Smooth muscle cell (in vitro differentiated cells): Measurements from ENCODE around the gene KCTD1. TPM values are rescaled to one million over a fixed set of nuclear protein-coding genes. Genes with fewer than 3 reads are reported as not detected.
A peak's percentile ranks its signal among the peaks of the same experiment; 100 is the strongest.

ENCODE experiments used
- DNase-seq: peaks from one replicate; lab custom pipeline; 2025; ENCODE audit not compliant: unreplicated experiment; lab: John Stamatoyannopoulos, UW
- H2AFZ ChIP-seq: fragments of 200-600 bp; sonication (generic); 2 replicates; pipeline ENCODE4 v1.6.0; 2016; ENCODE audit warnings: antibody characterized with exemption, low read depth, mild to moderate bottlenecking
- H3F3A ChIP-seq: fragments of 200-600 bp; sonication (generic); 2 replicates; pipeline ENCODE4 v1.6.0; 2017; ENCODE audit warnings: antibody characterized with exemption, low read depth
- H3K27ac ChIP-seq: fragments of 200-600 bp; sonication (generic); 2 replicates; pipeline ENCODE4 v1.5.1; 2016; ENCODE audit warnings: low read depth, mild to moderate bottlenecking
- H3K27me3 ChIP-seq: fragments of 200-600 bp; sonication (generic); 2 replicates; pipeline ENCODE4 v1.6.1; 2016; ENCODE audit warnings: low read depth, mild to moderate bottlenecking
- H3K36me3 ChIP-seq: fragments of 200-600 bp; sonication (generic); 2 replicates; pipeline ENCODE4 v1.5.1; 2016; ENCODE audit warnings: low read depth
- H3K4me1 ChIP-seq: fragments of 200-600 bp; sonication (generic); 2 replicates; pipeline ENCODE4 v1.5.1; 2016; ENCODE audit warnings: low read depth
- H3K4me2 ChIP-seq: fragments of 200-600 bp; sonication (generic); 2 replicates; pipeline ENCODE4 v1.6.0; 2016; ENCODE audit warnings: mild to moderate bottlenecking
- H3K4me3 ChIP-seq: fragments of 200-600 bp; sonication (generic); 2 replicates; pipeline ENCODE4 v1.5.1; 2016; ENCODE audit warnings: mild to moderate bottlenecking
- H3K79me2 ChIP-seq: fragments of 200-600 bp; sonication (generic); 2 replicates; pipeline ENCODE4 v1.6.0; 2016; ENCODE audit warnings: low read depth, mild to moderate bottlenecking
- H3K9ac ChIP-seq: fragments of 200-600 bp; sonication (generic); 2 replicates; pipeline ENCODE4 v1.6.0; 2016; ENCODE audit warnings: low read depth
- H3K9me3 ChIP-seq: fragments of 200-600 bp; sonication (generic); replicated peaks from 2 replicates; pipeline ENCODE4 v1.5.1; 2016; ENCODE audit warnings: low read depth
- H4K20me1 ChIP-seq: fragments of 200-600 bp; sonication (generic); 2 replicates; pipeline ENCODE4 v1.6.0; 2016; ENCODE audit warnings: low read depth
- WGBS: methylation state at CpG from one replicate; pipeline ENCODE4 v1.1.7; 2016; ENCODE audit warnings: low lambda C conversion rate; 5-methylcytosine and 5-hydroxymethylcytosine counted together
- polyA plus RNA-seq: library from polyadenylated mRNA; unstranded; fragments of >200 nt; fragmentation: Nextera tagmentation; extraction: Ambion mirVana; gene quantifications from 2 replicates; pipeline ENCODE4 v1.2.1, GENCODE V29; 2016
- total RNA-seq: library from RNA; depleted of rRNA; stranded (reverse); fragments of >200 nt; gene quantifications from 2 replicates; pipeline ENCODE4 v1.2.3, GENCODE V29; 2014
- TF ChIP-seq, protein P1 (sequence below): fragments of 200-600 bp; sonication (generic); IDR thresholded peaks from 2 replicates; pipeline ENCODE4 v1.5.1; 2017; ENCODE audit warnings: borderline replicate concordance, mild to moderate bottlenecking, antibody characterized with exemption; ENCODE audit not compliant: insufficient read depth, poor library complexity, severe bottlenecking

Gene KCTD1
- total and polyA plus RNA-seq, 2 experiments from 2014 or later = 2.3 to 11.4 TPM

DNA sequence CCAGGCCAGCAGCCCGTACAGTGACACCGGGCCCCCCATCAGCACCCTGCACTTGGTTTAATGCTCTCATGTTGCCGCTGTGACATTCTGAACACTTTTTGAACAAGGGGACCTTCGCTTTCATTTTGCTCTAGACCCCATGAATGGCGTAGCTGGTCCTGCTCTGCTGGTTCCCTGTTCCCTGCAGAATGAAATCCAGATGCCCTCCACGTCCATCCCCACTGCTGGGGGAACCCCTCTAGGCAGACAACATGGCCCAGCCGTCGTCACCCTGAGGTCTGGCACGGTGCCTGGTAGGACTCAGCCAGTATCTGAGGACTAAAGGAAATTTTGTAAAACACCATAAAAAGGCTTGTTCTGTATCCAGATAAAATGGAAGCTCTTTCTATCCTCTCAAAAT lies 128.6 kb downstream of the KCTD1 start:
- Histone ChIP-seq H3K27ac (no peak overlapping the region), H2AFZ (peak overlapping the region; percentile 57), H3K9ac (no peak overlapping the region), H3K9me3 (no peaks in the 10 kb centered on the region), H3F3A (peaks cover 6% of the 10 kb centered on the region), H3K4me2 (no peak overlapping the region), H3K4me1 (peaks cover 3% of the 10 kb centered on the region), H3K79me2 (no peaks in the 10 kb centered on the region), H3K27me3 (no peaks in the 10 kb centered on the region), H3K4me3 (no peak overlapping the region), H3K36me3 (no peaks in the 10 kb centered on the region), H4K20me1 (no peaks in the 10 kb centered on the region)
- WGBS = 62% methylated on average over 9 of the region's 9 CpGs
- TF ChIP-seq, protein P1, sequence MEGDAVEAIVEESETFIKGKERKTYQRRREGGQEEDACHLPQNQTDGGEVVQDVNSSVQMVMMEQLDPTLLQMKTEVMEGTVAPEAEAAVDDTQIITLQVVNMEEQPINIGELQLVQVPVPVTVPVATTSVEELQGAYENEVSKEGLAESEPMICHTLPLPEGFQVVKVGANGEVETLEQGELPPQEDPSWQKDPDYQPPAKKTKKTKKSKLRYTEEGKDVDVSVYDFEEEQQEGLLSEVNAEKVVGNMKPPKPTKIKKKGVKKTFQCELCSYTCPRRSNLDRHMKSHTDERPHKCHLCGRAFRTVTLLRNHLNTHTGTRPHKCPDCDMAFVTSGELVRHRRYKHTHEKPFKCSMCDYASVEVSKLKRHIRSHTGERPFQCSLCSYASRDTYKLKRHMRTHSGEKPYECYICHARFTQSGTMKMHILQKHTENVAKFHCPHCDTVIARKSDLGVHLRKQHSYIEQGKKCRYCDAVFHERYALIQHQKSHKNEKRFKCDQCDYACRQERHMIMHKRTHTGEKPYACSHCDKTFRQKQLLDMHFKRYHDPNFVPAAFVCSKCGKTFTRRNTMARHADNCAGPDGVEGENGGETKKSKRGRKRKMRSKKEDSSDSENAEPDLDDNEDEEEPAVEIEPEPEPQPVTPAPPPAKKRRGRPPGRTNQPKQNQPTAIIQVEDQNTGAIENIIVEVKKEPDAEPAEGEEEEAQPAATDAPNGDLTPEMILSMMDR = no peak
- no peak for DNase-seq

DNA sequence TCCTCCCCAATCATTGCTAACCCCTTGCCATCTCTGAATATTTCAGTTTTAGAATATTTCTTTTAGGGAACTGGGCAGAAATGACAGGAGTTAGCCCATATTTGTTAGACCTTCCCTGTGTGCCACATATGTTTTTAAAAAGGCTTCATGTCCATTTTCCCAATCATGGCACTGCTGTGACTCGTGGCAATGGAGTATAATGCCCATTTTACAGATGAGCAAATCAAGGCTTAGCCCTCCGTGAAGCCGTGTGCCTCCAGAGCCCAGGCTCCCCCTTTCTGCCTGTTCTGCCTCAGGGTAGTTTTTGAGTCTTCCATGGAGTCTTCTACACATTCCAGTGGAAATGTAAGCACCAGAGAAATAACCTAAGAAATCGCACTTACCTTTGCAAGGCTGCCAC lies 130.1 kb downstream of the KCTD1 start:
- Histone ChIP-seq H3K4me3 (no peak overlapping the region), H4K20me1 (no peaks in the 10 kb centered on the region), H3K36me3 (no peaks in the 10 kb centered on the region), H3K27ac (no peak overlapping the region), H3K27me3 (no peaks in the 10 kb centered on the region), H3F3A (peaks cover 7% of the 10 kb centered on the region), H3K79me2 (no peaks in the 10 kb centered on the region), H3K4me2 (no peak overlapping the region), H3K9ac (no peak overlapping the region), H3K4me1 (peaks cover 3% of the 10 kb centered on the region), H3K9me3 (no peaks in the 10 kb centered on the region), H2AFZ (no peak overlapping the region)
- no peak for DNase-seq
- TF ChIP-seq, protein P1 = no peak
- WGBS = 97% methylated on average over 4 of the region's 4 CpGs

DNA sequence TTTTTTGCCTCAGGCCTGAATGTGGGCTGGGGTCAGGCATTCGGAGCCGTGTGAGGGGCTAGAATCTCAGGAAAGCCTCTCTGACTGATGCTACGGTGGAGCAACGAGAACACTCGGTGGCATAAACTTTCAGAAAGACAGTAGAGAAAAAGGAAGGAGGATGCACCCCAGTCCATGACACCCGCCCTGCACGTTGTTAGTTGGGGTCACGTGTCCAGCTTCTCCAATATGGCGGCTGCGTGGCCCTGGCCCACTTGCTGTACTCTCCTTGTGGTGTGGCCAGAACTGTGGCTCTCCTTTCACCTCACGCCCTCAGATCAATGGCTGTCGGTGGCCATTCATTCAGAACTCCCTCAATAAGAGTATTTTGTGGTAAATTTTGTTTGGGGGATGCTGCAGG lies 131.2 kb downstream of the KCTD1 start:
- Histone ChIP-seq H3K4me2 (no peak overlapping the region), H3K9me3 (no peaks in the 10 kb centered on the region)

DNA sequence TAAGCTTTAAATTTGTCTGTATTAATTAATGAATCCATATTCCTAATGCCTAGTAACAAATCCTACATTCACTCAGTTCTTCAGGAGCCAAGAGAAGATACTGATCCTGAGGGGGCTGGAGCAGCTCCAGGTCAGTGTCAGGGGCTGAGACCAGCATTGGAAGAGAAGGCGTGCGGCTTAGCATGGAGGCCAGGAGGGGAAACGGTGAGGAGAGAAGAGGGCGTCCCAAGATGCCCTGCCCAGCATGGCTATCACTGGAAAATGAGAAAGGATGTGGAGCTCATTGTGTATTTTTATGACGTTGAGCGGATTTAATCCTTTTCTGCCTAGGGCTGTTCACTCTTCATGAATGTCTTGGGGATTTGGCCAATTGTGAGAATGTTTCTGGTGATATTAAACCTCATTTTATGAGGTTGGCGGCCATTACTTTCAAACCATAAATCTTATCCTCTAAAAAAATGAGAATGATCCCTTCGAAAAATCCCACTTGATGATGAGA lies 131.7 kb downstream of the KCTD1 start:
- H3K4me2 ChIP-seq = no peak overlapping the region

More for the DNA sequence above, 131.2 kb downstream of the KCTD1 start:
- no peak overlapping the region for H2AFZ ChIP-seq
- peaks cover 7% of the 10 kb centered on the region for H3F3A ChIP-seq
- H3K27ac ChIP-seq = no peak overlapping the region
- H3K79me2 ChIP-seq = no peaks in the 10 kb centered on the region
- H3K36me3 ChIP-seq = no peaks in the 10 kb centered on the region
- H3K9ac ChIP-seq = no peak overlapping the region
- no peaks in the 10 kb centered on the region for H4K20me1 ChIP-seq
- DNase-seq = no peak
- TF ChIP-seq, protein P1 = no peak
- 96% methylated on average over 12 of the region's 12 CpGs for WGBS
- no peaks in the 10 kb centered on the region for H3K27me3 ChIP-seq
- peaks cover 3% of the 10 kb centered on the region for H3K4me1 ChIP-seq
- H3K4me3 ChIP-seq = no peak overlapping the region

More for the DNA sequence above, 131.7 kb downstream of the KCTD1 start:
- H3F3A ChIP-seq = peaks cover 7% of the 10 kb centered on the region
- 90% methylated on average over 8 of the region's 8 CpGs for WGBS
- no peaks in the 10 kb centered on the region for H3K27me3 ChIP-seq
- H2AFZ ChIP-seq = no peak overlapping the region
- no peak overlapping the region for H3K27ac ChIP-seq
- H3K79me2 ChIP-seq = no peaks in the 10 kb centered on the region
- no peaks in the 10 kb centered on the region for H4K20me1 ChIP-seq
- no peak for DNase-seq
- no peaks in the 10 kb centered on the region for H3K36me3 ChIP-seq
- no peaks in the 10 kb centered on the region for H3K9me3 ChIP-seq
- peaks cover 3% of the 10 kb centered on the region for H3K4me1 ChIP-seq
- H3K4me3 ChIP-seq = no peak overlapping the region
- no peak overlapping the region for H3K9ac ChIP-seq
- TF ChIP-seq, protein P1 = no peak
